GM18867 (cell line): ENCODE results near the gene SMOC1.

Experiments
- ATAC-seq: cut with Tn5 transposase; IDR thresholded peaks from one replicate; pipeline ENCODE4 v1.9.1; 2021; ENCODE audit warnings: mild to moderate bottlenecking, moderate library complexity; ENCODE audit not compliant: unreplicated experiment

Gene SMOC1

DNA sequence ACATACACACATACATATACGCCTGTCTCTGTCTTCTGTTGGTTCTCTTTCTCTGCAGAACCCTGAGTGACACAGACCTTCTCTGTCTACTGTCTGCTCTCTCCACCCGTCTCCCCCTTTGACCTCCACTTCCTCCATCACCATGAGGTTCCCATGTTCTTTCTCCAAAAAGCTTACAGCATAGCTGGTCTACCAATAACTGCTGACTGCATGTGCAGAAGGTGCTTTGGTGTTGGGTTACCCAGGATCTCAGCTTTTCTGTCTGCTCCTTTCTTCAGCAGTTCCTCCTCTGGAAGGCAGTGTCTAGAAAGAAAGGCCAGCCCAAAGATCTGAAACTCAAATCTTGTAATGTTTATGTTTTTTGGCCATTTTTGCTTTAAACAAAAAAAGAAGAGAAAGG lies 125.6 kb downstream of the SMOC1 start:
- ATAC-seq = no peak

DNA sequence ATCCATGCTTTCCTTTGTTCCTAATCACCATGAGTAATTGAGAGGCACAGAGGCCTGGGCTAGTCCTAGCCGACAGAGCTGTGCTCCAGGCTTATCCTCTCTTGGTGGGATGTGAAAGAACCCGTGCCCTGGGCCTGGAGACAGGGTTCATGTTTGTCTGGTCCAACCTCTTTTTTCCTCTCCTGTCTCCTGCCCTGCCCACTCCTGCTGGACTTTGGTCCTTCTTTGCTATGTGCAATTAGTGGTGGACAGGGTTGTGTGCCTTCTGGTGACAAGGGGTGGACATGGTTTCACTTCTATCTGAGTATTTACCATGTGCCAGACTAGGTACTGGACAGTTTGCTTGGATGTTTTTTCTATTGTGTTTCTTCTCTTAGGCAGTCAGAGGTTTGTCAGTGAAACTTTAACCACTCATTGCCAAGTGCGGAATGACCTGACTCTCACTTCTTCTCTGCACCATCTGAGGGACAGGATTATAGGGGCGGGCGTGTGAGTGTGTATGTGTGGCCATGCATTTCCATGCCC lies 126.1 kb downstream of the SMOC1 start:
- no peak for ATAC-seq

DNA sequence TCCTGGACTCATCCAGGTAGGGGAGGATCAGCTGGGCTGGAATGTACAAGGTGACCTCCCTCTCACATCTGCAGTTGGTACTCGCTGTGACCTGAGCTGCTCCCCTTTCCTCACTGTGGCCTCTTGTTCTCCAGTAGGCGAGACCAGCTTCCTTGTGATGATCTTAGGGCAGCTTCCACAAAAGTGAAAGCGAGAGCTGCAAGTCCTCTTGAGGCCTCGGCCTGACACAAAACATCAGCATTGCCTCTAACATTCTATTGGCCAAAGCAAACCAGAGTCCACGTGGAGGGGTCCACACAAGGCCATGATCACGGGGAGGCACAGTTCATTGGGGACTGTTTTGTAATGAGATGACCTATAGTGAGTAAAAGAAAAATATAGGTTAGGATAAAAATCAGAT lies 127.5 kb downstream of the SMOC1 start:
- no peak for ATAC-seq

DNA sequence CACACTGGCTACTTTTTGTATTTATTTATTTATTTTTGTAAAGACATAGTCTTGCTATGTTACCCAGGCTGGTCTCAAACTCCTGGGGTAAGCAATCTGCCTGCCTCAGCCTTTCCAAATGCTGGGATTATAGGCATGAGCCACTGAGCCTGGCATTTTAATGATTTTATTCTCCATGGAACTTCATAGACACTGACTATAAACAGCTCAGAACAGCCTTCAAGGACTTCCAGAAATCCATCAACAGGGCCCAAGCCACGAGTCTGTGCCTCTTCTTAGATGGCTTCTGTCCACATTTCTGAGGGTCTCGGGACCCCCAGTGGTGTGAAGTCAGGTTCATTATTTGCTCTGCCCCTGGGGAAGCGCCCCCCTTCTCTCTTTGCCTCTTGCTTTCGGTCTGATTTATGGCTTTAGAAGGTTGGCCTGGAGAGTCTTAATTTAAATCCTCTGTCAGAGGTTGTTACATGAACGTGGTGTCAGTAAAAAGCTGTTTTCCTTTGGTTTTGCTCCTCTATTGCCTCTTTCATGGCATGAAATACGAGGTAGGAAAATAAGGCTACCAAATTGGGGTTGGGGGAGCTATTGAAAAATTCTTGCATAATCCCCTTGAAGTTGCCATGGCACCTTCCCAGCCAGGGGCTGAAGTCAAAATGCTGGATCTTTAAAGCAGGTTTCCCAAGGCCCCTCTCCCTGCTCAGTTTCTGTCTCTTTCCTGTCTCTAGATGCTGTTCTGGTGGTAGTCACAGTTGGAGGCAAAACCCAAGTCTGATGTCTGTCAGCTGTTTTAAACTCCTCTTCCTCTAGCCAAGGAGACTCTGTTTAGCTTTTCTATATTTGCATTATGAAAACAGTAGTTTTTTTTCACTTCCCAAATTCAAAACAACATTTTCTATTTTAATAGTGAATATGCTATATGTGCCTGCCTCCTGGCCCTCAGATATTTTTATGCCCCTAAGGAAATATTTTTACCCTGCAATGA lies 129.4 kb downstream of the SMOC1 start:
- no peak for ATAC-seq

DNA sequence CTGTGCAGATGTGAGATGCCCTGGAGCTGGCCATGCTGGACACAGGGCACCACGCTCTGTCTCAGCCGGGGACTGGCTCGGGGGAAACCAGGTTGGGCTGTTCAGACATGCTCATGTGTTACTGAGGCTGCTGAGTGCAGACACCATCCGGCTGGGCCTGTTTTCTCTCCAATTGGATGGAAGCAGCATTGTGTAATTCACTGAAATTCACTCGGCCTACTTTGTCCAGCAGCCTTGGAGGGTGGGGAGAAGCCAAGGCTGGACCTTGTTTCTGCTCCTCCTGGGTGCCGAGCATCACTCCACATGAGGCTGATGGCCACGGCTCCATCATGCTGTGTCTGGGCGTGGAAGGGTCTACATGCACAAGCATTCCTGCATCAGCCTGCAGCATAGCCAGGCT lies 130.7 kb downstream of the SMOC1 start:
- no peak for ATAC-seq

DNA sequence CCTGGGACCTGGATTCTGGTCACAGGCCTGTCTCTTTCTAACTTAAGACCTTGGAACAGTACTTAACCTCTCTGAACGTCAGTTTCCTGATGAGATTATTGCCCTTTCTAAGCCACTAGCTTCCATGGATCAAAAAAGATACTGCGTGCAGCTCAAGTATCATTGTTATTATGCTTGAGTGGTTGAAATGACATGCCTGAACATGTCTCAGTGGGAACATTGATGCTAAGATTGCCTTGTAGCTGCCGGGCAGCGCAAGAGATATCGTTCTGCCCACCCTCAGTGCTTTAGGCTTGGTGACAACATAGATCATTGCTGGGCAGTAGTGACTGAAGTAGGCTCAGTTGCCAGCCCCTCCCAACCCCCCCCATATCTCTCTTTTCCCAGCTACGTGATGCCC lies 131.9 kb downstream of the SMOC1 start:
- ATAC-seq = no peak

DNA sequence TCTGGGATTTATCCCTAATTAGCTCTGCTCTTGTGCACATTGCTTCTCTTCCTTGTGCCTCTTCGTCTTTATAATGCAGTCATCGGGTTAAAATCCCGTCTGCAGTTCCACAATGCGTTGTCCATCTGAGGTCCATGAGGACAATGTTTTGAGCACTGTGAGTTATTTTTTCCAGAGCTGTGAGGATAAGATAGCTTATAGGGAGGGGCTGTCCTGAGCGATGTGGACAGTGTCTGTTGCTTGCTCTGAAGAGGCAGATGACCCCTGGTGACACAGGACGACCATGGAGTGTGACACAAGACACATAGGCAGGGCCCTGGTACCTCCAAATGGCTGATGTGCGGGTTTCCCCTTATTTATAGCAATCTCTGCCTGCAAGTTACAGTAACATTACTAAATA lies 132.5 kb downstream of the SMOC1 start:
- ATAC-seq = no peak

DNA sequence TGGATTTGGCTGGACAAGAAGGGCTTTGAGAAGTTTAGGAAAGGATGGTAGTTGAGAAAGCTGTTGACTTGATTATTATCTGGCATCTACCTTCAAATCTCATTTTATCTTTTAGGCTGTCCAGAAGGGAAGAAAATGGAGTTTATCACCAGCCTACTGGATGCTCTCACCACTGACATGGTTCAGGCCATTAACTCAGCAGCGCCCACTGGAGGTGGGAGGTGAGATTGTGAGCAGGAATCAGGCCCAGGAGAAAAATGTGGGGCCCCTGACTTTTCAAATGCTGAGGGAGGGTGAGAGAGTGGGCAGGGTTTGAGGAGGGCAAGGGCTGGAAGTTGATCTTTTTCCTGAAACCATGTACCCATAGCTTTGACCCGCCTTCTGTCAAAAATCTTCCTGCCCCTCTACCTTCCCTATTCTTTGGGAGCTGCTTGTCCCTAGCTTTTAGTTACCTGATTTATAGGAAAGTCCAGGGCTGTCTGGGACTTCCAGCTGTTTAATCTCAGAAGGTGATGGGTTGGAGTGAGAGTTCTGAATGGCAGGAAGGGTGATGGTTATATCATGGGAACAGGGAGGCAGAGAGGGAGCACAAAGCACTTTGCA lies 134.2 kb downstream of the SMOC1 start:
- no peak for ATAC-seq

DNA sequence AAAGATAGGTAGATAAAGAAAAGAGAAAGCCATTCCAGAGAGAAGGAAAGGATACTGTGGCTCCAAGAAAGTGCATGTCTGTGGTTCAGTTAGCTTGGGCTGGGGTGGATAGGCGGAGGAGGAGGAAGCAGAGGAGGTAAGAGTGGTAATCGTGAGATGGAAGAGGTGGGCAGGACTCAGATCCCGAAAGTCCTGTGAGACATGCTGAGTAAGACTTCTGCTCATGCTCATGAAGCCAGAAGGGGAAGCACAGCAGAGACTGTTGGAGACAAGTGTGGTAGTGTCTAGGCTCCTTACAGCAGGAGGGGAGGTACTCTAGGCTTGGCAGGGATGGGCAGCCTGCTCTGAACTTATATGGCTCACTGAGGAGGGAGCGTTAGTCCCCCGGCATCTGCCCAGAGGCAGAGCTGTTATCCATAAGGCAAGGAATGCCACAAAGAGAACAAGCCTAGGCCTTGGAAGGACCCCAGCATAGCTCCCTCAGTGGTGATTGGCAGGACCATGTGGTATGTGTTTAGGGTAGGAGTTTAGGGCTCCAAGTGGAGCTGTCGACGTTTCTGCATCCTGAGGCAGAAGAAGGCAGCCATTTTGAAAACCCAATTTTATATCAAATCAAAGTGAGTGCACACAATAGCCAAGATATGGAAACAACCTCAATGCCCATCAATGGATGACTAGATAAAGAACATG lies 135.3 kb downstream of the SMOC1 start:
- ATAC-seq = no peak

DNA sequence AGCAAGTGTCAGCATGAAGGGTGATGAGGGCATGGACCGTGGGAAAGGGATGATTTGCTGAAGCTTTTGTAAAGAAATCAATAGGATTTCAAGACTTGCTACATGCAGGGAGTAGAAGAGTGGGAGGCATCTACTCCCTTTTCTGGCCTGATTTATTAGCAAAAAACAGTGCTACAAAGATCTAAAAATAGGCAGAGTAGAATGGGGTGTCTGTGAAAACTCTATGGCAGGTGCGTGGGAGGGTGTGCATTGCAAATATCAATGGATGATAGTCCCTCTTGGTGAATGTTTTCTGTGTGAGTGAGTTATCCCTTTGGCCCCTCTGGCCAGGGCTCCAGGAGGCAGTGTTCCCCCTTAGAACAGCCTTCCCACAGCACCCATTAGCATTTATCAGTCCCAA lies 139.0 kb downstream of the SMOC1 start:
- ATAC-seq = no peak

DNA sequence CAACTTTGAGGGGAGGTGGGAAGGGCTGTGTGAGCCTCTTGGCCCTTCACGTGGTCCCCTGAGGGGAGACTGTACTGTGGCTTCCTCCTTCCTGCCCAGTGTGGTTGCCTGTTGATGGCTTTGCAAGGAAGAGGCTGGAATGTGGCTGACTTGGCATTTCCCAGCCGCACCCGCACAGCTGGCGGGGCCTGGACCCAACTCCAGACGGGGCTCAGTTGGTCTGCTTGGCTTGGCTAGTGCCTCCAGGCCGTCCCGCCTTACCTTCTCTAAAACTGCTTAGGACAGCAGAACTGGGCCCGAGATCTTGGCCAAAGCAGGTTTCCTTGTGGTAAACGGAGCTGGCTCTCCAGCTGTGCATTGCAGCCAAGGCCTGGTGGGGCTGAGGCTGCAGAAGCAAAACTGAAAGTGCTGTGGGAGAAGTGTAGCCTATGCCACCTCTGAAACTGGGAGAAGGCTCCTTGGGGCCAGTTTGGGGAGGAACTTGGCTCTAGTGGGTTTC lies 139.5 kb downstream of the SMOC1 start:
- no peak for ATAC-seq

DNA sequence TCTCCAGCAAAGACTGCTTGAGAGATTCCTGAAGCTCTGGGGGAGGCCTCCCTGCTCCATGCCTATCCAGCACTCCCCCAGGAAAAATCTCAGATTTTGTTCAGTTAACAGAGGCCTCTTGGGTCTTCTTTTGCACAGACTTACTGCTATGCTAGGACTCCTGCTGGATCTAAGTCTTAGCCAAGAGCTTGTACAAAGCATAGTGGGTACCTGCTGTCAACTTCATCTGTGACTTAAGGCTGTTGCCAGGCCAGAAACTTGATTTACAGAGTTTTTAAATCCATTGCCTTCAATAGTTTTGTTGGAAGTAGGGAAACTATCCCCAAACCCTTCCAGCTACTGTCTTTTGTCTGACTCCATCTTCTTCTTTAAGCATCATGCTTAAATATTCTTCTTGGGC lies 140.5 kb downstream of the SMOC1 start:
- no peak for ATAC-seq

DNA sequence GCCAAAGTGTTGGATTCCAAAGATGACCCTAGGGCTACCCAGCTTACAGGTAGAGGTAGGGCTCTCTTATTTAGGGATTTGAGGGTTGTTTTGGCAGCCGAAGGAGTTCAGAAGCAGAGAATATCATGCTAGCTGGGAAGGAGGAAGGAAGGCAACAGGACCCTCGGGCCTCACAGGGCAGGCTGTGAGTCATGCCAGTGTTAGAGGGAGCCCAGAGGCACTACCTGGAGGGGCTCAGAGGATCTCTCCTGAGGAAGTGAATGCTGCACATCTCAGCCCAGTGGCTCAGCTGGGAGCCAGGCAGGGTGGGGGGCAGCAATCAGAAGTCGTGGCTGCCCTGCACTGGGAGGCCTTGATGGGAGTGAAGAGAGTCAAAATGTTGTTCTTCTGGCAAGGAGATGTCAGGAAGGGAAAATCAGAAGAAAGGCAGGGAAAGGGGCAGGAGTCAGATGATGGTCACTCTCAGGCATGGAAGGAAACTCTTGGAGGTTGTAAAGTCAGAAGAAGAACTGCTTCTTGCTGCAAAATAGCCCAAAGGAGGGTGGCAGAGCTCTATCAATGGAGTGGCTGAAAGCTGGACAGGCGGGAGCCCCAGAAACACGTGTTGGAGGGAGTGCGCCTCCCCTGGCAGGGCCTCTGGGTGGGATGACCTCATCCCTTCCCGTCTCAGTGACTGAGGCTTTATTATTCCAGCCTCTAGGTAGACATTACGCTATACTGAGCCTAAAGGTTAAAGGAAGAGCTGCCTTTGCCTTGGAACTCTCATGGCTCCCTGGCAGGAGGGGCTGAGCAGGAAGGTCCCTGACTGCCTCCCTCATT lies 141.3 kb downstream of the SMOC1 start:
- ATAC-seq = no peak

DNA sequence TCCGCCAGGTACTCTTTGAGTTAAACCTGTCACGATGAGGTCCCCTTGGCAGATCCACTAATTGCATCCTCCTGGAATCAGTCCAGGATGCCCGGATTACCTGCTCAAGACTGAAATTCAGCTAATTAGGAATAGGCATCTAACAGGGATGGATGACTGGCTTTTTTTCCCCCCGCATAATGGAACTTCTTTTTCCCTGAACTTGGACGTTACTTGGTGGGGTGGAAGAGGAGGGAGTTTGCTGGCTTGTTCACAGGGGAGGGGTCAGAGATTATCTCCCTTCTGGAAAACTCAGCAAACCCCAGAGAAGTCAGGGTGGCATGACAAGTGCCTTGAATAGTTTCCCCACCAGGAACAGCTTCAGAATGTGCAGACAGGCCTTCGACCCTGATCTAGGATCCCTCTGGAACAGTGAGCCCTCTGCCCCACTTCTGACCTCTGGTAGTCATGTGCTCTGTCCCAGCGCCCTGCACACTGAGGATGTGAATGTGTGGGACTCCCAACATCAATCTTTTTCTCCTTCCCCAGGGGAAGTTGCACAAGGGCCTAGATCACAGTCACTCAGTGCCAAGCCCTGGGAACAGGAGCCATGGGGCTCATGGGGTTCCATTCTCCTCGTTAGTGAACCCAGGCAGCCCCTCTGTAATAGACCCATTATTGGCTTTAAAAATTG lies 142.5 kb downstream of the SMOC1 start:
- no peak for ATAC-seq

DNA sequence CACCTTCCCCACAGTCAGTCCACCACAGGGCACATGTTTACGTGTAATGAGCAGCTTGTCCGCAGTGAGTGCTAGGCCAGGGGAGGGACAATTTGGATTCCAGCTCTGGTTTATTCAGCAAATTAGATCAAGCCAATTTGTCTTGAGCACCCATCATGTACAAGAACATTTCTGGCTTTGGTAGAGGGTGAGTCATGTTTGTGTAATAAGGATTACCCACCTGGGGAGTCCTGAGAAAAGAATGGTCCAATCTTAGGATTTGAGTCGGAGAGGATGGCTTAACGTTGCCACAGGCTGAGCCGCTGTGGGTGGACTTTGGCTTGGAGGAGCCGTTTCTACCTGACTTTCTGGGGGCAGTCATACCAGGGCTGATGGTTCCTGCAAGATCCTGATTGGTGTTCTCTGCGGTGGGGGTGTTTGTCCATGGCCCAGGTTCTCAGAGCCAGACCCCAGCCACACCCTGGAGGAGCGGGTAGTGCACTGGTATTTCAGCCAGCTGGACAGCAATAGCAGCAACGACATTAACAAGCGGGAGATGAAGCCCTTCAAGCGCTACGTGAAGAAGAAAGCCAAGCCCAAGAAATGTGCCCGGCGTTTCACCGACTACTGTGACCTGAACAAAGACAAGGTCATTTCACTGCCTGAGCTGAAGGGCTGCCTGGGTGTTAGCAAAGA lies 143.7 kb downstream of the SMOC1 start:
- ATAC-seq = no peak

DNA sequence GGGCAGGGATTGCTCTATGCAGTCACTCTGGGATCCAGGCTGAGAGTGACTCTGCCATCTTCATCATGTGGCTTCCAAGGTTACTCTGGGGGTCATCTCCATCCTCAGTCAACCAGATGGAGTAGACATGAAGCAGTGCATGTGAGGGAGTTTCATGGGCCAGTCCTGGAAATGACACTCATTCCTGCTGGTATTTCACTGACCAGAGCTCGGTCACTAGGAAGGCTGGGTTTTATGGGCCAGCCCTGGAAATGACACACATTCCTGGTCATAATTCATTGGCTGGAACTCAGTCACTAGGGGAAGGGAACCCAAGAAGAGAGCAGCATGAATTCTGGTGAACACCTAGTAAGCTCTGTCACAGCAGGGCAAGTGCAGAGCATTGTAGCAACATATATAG lies 144.7 kb downstream of the SMOC1 start:
- ATAC-seq = no peak

DNA sequence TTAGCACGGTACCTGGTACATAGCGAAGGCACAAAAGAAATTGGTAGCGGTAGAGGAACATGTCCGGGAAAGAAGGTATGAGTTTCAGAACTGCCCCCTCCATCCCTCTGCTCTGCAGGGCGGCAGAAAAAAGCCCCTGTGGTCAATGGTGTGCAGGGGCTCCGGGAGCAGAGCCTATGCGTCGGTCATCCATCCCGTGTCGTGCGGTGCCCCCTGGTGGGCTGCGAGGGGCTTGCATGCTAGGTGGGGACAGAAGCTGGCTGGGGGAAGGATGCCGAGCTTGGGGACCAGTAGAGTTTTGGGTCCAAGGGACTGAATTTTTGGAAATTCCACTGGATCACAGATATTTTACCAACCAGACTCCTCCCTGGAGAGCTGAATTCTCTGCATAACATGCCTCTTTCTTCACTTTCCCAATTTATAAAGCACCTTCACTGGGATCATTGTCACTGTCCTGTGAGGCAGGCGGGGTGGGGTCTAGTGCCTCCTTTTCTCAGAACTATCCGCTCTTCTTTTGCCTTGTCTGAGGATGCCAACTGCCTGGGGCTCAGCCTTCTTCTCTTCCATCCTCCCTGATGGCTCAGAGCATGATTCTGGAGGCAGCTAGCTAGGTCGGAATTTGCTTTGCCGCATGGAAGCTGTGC lies 148.7 kb downstream of the SMOC1 start:
- ATAC-seq = no peak

DNA sequence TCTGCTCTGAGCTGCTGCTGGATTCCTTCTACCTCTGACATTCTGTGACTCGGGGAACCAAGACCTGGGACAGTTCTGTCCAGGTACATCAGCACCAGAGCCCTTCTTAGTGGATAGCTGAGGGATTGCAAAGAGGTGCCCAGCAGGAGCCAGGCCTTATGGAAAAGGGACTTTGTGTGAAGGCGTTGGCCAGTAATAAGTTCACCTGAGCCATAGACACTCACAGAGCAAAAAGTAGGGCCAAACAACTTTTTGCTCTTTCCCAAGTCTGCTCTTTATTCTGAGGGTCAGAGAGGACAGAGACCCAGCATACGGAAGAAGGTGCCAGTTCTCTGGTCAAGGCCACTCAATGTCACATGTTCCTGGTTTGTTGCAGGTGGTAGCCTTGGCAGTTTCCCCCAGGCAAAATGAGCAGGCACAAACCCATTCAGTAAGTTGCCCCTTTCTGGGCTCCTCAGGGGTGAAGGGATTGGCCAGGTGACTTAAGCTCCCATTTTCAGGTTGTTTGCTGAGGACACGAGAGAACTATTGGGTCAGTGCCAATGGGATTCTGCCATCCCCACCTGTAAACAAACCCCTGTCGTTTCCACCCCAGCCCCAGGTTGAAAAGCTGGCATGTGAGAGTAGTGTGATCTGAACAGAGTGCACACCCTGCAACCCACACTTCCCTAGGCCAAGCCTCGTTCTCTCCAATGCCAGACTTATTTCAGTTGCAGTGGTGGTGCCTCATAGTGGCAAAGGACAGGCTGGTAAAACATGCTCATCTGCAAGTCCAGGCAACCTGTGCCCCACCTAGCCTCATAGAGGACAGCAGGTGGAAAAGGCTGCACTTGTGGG lies 150.3 kb downstream of the SMOC1 start:
- no peak for ATAC-seq
